K562 (cell line): ENCODE measurements around the gene TMOD2. TPM values are rescaled to one million over a fixed set of nuclear protein-coding genes. Genes with fewer than 3 reads are reported as not detected.

Source experiments
- ETV1 ChIP-seq: fragments of 450-650 bp; conservative IDR thresholded peaks from 2 replicates; pipeline ENCODE4 v1.6.1; 2016; ENCODE audit warnings: missing genetic modification characterization, control low read depth, low read depth, missing compliant biosample characterization
- EWSR1 ChIP-seq: fragments of 450-650 bp; IDR thresholded peaks from 2 replicates; pipeline ENCODE4 v1.6.1; 2018; ENCODE audit warnings: borderline replicate concordance, mild to moderate bottlenecking, low read depth, moderate library complexity; ENCODE audit not compliant: partially characterized antibody
- FOXM1 ChIP-seq, 2 experiments: fragments of 450-650 bp in 1 of 2; sonication (generic) in 1 of 2; formaldehyde crosslinking in 1 of 2; IDR thresholded peaks; 2 replicates each; pipeline versions ENCODE4 v1.6.1 to v1.9.0; 2017 to 2022; ENCODE audit warnings: low read depth in 2 of 2, mild to moderate bottlenecking in 2 of 2, missing genetic modification reagents in 1 of 2, moderate library complexity in 1 of 2
- HCFC1 ChIP-seq: IDR thresholded peaks from 2 replicates; pipeline ENCODE4 v1.6.1; 2012; ENCODE audit warnings: low read depth, low read length, improper control_type of control experiment
- MBD2 ChIP-seq: sonication (generic); IDR thresholded peaks from 2 replicates; pipeline ENCODE4 v1.6.1; 2016; ENCODE audit warnings: low read depth, borderline replicate concordance
- MED1 ChIP-seq: sonication (generic); formaldehyde crosslinking; IDR thresholded peaks from 2 replicates; pipeline ENCODE4 v1.8.1; 2023; ENCODE audit warnings: missing genetic modification reagents, borderline replicate concordance
- NONO ChIP-seq, 2 experiments: fragments of 200-400 bp in 1 of 2; fragments of 450-650 bp in 1 of 2; formaldehyde crosslinking in 1 of 2; IDR thresholded peaks; 2 replicates each; pipeline ENCODE4 v1.6.1; 2017; ENCODE audit warnings: low read depth in 2 of 2, mild to moderate bottlenecking in 2 of 2, moderate library complexity in 2 of 2, low read length in 1 of 2
- SPI1 ChIP-seq: IDR thresholded peaks from 2 replicates; pipeline ENCODE4 v1.6.1; 2011; ENCODE audit warnings: low read depth, low read length, control low read depth, borderline replicate concordance
- SRF ChIP-seq, 2 experiments: fragments of 250-450, 450-650 bp in 1 of 2; sonication (Bioruptor Pico) in 1 of 2; sonication (generic) in 1 of 2; formaldehyde crosslinking; IDR thresholded peaks; 2 replicates each; pipeline versions ENCODE4 v1.5.0 to v1.5.1; 2020 to 2022; ENCODE audit warnings: mild to moderate bottlenecking in 1 of 2, missing genetic modification reagents in 1 of 2
- STAT5A ChIP-seq: IDR thresholded peaks from 2 replicates; pipeline ENCODE4 v1.6.1; 2012; ENCODE audit warnings: low read length, inconsistent platforms, borderline replicate concordance
- TAF1 ChIP-seq: IDR thresholded peaks from 2 replicates; pipeline ENCODE4 v1.6.1; 2011; ENCODE audit warnings: mild to moderate bottlenecking, low read length, moderate library complexity; ENCODE audit not compliant: insufficient read depth, control insufficient read depth, severe bottlenecking; ENCODE audit errors: extremely low read depth
- ZFX ChIP-seq: sonication (generic); formaldehyde crosslinking; IDR thresholded peaks from 2 replicates; pipeline ENCODE4 v1.8.0; 2022; ENCODE audit warnings: mild to moderate bottlenecking, missing genetic modification reagents, moderate library complexity
- ZNF174 ChIP-seq: fragments of 250-450 bp; sonication (Bioruptor Pico); IDR thresholded peaks from 2 replicates; pipeline ENCODE4 v1.4.0; 2020; ENCODE audit warnings: mild to moderate bottlenecking
- ZNF274 ChIP-seq: IDR thresholded peaks from 2 replicates; pipeline ENCODE4 v1.6.1; 2011; ENCODE audit warnings: low read depth, mild to moderate bottlenecking, low read length, moderate library complexity, borderline replicate concordance
- polyA plus RNA-seq, 8 experiments: library from polyadenylated mRNA; depleted of rRNA in 4 of 8; stranded (reverse) in 5 of 8; unstranded in 3 of 8; fragments of >200 nt; fragmentation: Nextera tagmentation in 2 of 8; fragmentation: Illumina TruSeq in 1 of 8; extraction: Ambion mirVana in 2 of 8; extraction: Trizol in 1 of 8; gene quantifications; 2 replicates each; pipeline versions ENCODE4 v1.2.1 to v1.2.3, GENCODE V29; 2011 to 2014; ENCODE audit warnings: inconsistent platforms in 1 of 8, missing spikeins in 1 of 8
- total RNA-seq, 7 experiments: library from RNA; depleted of rRNA in 6 of 7; stranded (reverse); fragments of >200 nt in 6 of 7; fragmentation: Illumina TruSeq in 2 of 7; extraction: Trizol in 2 of 7; gene quantifications; 2 replicates each; pipeline versions ENCODE4 v1.2.1 to v1.2.3, GENCODE V29; 2011 to 2021; ENCODE audit warnings: low replicate concordance in 1 of 7
- TF ChIP-seq, protein P1 (sequence below): fragments of 450-650 bp; IDR thresholded peaks from 2 replicates; pipeline ENCODE4 v1.6.1; 2016; ENCODE audit warnings: missing biosample characterization, missing genetic modification characterization
- TF ChIP-seq, protein P2 (sequence below): sonication (generic); formaldehyde crosslinking; IDR thresholded peaks from 2 replicates; pipeline ENCODE4 v1.8.0; 2023; ENCODE audit warnings: mild to moderate bottlenecking, missing genetic modification reagents
- TF ChIP-seq, protein P3 (sequence below): conservative IDR thresholded peaks from 2 replicates; pipeline ENCODE4 v1.6.1; 2011; ENCODE audit warnings: low read depth, mild to moderate bottlenecking, low read length; ENCODE audit not compliant: control insufficient read depth
- TF ChIP-seq, protein P4 (sequence below): fragments of 250-450 bp; sonication (Bioruptor Pico); IDR thresholded peaks from 2 replicates; pipeline ENCODE4 v1.5.0; 2021

Gene TMOD2
- total and polyA plus RNA-seq, 9 of the 15 experiments (the other 6 are each of a cell fraction or from before 2014, with no cell fraction given) = 0.49 to 3.8 (median 3.0) TPM

DNA sequence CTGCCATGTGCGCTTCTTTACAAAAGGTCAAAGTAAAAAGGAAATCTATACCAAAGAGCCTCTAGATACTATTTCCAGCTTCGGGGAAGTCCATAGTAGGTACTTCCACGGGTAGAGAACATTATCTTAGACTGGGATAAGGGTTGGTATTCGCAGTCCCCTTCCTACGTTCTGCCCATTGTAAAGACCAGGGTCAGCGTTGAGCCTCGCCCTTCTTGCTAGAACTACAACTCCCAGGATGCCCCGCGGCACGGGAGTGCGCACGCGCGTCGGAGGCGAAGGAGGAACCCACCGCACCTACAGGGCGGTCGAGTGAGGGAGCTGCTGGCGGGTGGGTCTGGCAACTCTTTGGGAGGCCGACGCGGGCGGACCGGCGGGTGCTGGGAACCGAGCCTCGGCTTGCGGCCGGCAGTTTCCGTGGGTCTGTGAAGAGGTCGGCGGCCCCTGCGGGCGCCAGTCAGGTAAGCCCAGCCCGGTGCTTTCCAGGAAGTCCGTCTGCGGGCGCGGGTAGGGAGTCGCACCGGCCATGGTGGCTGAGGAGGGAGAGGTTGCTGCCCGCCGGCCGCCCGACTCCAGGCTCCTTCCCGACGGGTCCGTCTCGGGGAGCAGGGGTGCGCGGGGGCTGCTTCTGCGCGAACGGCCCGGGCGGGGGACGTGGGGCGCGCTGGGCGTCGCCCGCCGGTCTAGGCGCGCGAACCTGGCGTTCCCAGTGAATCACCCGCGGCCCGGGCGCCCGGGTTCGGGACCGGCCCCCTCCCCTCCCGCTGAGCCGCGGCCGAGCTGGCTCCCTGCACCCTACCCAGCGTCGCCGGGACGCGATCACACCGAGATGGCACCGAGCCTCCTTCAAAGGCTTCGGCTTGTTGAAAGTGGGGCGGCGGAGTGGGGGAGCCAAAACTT lies 78.2 kb downstream of the TMOD2 start, which contains the start of gene TMOD3 (continued):
- TF ChIP-seq NONO (IDR thresholded peaks at IDR 0.05; ENCODE audit: low read depth in 2 of 2, low read length in 1 of 2) (peak; percentile 52 to 58; a peak in 3 of 4 replicates), SPI1 (peak; percentile 55; the same call in 1 of the 2 replicates), HCFC1 (peak; percentile 92), ZNF274 (no peak), MED1 (no peak), ZNF174 (no peak), SRF (CRISPR knock-in tag; IDR thresholded peaks at IDR 0.05) (peak in 1 of 2 experiments; percentile 87; a peak in 2 of 4 replicates), ETV1 (tag) (no peak), TAF1 (peak; percentile 79), MBD2 (peak; percentile 40; the same call in 1 of the 2 replicates), FOXM1 (IDR thresholded peaks at IDR 0.05; ENCODE audit: low read depth) (no peak), FOXM1 (CRISPR knock-in tag; IDR thresholded peaks at IDR 0.05; ENCODE audit: low read depth) (no peak), ZFX (CRISPR knock-in tag) (peak; percentile 76), STAT5A (no peak), EWSR1 (no peak)
- TF ChIP-seq, protein P1, sequence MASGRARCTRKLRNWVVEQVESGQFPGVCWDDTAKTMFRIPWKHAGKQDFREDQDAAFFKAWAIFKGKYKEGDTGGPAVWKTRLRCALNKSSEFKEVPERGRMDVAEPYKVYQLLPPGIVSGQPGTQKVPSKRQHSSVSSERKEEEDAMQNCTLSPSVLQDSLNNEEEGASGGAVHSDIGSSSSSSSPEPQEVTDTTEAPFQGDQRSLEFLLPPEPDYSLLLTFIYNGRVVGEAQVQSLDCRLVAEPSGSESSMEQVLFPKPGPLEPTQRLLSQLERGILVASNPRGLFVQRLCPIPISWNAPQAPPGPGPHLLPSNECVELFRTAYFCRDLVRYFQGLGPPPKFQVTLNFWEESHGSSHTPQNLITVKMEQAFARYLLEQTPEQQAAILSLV (tag) = no peak
- TF ChIP-seq, protein P2, sequence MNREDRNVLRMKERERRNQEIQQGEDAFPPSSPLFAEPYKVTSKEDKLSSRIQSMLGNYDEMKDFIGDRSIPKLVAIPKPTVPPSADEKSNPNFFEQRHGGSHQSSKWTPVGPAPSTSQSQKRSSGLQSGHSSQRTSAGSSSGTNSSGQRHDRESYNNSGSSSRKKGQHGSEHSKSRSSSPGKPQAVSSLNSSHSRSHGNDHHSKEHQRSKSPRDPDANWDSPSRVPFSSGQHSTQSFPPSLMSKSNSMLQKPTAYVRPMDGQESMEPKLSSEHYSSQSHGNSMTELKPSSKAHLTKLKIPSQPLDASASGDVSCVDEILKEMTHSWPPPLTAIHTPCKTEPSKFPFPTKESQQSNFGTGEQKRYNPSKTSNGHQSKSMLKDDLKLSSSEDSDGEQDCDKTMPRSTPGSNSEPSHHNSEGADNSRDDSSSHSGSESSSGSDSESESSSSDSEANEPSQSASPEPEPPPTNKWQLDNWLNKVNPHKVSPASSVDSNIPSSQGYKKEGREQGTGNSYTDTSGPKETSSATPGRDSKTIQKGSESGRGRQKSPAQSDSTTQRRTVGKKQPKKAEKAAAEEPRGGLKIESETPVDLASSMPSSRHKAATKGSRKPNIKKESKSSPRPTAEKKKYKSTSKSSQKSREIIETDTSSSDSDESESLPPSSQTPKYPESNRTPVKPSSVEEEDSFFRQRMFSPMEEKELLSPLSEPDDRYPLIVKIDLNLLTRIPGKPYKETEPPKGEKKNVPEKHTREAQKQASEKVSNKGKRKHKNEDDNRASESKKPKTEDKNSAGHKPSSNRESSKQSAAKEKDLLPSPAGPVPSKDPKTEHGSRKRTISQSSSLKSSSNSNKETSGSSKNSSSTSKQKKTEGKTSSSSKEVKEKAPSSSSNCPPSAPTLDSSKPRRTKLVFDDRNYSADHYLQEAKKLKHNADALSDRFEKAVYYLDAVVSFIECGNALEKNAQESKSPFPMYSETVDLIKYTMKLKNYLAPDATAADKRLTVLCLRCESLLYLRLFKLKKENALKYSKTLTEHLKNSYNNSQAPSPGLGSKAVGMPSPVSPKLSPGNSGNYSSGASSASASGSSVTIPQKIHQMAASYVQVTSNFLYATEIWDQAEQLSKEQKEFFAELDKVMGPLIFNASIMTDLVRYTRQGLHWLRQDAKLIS (CRISPR knock-in tag) = no peak
- TF ChIP-seq, protein P3, sequence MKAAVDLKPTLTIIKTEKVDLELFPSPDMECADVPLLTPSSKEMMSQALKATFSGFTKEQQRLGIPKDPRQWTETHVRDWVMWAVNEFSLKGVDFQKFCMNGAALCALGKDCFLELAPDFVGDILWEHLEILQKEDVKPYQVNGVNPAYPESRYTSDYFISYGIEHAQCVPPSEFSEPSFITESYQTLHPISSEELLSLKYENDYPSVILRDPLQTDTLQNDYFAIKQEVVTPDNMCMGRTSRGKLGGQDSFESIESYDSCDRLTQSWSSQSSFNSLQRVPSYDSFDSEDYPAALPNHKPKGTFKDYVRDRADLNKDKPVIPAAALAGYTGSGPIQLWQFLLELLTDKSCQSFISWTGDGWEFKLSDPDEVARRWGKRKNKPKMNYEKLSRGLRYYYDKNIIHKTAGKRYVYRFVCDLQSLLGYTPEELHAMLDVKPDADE = peak; percentile 77
- TF ChIP-seq, protein P4, sequence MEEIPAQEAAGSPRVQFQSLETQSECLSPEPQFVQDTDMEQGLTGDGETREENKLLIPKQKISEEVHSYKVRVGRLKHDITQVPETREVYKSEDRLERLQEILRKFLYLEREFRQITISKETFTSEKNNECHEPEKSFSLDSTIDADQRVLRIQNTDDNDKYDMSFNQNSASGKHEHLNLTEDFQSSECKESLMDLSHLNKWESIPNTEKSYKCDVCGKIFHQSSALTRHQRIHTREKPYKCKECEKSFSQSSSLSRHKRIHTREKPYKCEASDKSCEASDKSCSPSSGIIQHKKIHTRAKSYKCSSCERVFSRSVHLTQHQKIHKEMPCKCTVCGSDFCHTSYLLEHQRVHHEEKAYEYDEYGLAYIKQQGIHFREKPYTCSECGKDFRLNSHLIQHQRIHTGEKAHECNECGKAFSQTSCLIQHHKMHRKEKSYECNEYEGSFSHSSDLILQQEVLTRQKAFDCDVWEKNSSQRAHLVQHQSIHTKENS (CRISPR knock-in tag) = no peak
